ENCODE measurements around the gene SETD1B. TPM values are rescaled to one million over a fixed set of nuclear protein-coding genes. Genes with fewer than 3 reads are reported as not detected.

The SETD1B gene
- total RNA-seq, 1 donor from 2014 or later, result 20.7 TPM

DNA sequence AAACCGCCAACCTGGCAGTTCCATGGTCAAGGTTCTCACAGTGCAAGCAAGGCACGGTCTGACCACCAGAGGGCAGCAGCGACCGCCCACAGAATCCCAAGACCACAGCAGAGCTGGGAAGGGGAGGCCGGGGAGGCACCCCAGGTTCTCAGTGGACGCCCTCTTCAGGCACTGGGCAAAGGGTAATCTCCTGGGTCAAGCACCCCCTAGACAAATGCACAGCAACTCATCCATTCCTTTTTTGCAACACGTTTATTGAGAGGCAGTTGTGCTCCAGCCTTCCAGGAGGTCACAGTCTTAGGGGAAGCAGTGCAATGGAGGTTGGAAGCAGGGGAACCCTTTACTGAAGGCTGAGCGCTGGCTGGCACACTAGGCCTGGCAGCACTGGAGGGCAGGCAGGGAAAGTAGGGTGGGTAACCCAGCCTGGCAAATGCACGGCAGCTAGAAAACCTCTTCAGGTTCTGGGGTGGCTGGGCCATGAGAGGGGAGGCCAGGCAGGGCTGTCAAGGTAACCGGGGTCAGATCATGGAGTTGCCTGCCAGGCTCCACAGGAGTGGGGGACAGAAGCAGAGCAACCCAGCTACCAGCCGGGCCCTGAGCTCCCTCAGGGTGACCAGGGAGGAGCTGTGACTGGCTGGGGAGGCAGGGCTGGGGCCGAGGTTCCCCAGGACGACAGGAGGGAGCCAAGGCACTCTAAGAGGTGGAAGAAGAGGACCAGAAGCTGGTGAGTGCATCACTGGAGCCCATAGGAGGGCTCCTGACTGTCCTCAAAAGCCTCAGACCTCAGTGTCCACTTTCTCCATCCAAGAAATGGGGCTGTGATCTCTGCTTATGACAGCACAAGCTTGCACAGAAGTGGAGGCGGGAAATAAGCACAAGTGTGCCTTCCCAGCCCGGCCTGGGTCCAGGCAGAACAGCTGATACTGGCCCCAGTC, 8.5 kb upstream of the SETD1B start:
- peak; percentile 96 for DNase-seq (ENCODE audit: low spot score)

DNA sequence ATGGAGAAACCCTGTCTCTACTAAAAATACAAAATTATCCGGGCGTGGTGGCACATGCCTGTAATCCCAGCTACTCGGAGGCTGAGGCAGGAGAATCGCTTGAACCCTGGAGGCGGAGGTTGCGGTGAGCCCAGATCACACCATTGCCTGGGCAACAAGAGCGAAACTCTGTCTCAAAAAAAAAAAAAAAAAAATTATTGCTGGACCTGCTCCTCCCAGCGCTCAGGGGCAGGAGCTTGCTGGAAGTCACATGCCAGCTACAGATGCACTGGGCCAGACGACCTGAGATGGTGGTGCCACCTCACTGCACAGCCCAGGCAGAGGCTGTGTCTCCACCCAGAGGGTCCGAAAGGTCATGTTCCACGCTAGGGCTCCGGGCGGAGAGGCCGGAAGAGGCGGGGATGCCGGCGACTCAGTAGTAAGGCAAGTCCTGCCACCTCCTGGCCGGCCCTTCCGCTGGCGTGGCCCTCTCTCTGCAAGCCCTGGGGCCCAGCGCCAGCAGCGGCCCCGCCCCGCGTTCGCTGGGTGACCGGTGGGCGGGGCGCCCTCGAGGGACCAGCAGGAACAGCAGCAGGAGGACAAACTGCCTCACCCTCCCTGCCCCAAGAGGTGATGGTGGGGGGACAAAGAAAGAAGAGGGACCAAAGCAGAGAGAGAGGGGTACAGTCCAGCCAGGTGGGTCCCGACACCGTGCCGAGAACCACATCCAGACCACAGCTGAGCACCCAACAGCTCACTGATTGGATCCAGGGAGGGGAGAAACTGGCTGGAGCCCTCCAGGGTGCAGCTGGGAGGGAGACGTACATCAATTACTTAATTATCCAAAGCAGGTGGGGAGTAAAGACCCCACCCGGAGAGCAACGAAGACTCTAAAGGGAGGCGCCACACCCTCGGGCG, 6.7 kb upstream of the SETD1B start:
- DNase-seq (ENCODE audit: low spot score), result peak; percentile 97

DNA sequence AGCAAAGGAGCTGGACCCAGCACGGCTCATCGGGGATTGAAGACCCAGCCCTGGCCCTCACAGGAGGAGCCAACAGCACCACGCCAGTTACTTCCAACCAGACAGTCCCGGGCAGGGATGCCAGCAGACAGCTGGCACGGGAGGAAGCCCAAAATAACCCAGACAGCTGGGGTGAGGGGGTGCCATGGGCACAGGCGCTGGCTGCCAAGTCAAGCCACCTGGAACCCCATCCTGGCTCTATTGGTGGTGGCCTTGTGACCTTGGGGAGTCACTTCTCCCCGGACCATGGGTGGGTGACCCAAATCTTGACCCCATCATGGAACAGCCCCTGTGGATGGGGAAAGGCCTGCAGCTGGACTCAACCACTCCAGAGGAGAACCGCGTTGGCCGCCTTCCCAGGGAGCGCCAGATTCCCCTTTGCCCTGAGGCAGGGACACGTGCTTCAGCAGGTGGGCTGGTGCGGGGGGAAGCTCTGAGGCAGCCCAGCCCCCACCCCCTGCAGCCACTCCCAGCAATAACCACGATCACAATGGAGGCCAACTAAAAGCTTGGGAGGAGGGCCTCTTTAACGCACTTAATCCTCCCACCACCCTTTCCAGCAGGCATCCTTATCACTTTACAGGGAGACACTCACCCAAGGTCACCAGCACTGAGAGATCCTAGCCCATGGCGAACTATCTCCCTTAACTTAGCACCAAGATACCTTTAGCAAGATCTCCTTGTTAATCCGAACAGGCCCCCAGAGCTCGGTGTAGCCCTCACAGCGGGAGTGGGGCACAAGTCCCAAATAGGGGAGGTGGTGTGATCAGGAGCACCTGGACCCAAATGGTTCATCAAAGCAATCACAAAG, 5.6 kb upstream of the SETD1B start:
- DNase-seq (ENCODE audit: low spot score), result no peak

DNA sequence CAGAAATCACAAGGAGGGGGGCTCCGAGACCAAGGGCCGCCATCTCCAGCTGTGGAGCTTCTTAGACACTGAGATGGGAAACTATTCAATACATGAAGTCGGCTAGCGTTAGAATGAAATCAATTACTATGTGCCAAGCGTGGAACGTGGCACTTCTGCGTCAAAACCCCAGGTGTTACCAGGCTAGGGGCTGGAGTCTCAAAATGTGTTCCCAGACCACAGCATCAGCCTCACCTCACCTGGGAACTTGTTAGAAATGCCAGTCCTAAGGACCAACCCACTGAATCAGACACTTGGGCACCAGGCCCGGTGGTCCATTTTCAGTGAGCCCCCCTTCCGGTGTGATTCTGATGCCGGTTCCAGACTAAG, 5.0 kb upstream of the SETD1B start:
- no peak for DNase-seq (ENCODE audit: low spot score)

DNA sequence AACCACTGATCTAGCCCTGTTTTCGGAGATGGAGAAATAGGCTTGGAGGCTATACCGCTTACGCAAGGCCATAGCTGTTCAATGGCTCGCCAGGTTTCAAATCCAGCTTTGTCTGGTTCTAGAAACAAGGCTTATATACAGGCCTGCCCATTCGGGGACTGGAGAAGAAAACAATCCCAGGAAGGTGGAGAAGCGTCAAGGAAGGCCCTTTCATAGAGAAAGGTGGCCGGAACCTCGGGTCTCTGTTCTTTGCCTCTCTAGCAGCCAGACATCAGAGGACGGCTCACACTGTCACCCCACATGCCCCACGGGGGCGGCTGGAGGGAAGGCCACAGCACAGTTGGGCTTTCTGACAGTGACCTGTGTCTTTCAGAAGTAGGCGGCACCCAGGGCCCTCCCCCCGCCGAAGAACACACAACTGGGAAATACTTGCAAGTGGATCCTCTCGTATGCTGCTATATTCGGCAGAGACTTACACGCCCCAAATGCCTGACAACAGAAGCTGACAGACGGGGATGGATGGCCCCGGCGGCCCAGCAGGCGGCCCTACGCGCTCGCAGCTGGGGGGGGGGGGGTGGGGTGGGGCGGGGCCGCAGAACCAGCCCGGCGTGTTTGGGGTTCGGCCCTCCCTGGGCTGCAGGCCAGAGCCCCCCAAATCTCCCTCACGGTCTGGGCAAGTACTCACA, 4.5 kb upstream of the SETD1B start:
- peak; percentile 91 for DNase-seq (ENCODE audit: low spot score)

DNA sequence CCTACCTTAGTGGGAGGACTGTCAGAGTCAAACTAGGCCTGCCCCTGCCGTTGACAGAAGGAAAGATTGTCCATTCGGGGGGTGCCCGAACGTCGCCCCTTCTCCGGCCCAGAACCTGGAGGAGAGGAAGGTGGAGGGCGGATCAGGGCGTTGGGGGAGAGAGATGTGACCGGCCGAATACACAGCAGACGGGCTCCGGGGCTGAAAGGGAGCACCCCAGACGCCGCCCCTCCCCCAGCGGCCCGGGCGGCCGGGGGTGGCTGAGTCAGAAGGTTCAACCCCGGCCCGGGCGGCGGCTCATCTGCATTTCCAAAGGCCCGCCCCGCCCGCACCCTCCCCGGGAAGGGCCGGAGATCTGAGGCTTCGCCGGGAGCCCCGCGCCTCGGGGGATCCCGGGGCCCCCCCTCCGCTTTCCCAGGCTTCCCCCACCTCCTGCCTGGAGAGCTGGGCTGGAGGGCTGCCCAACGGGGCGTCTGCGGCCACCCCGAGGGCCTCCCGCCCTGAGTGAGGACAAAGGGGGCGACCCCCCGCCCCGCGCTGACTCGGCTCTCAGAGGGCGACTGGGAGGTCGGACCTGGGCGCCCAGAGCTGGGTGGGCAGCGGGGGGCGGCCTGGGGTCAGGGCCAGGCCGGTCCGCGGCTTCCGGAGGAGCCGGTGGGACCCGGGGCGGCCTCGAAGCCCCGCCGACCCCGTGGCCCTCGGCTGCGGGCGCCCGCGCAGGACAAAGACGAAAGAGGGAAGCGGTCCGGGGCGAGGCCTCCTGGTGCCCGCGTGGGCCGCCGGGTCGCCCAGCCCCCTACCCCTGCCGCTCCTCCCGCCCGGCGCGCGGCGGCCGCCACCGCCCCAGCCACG, 3.7 kb upstream of the SETD1B start:
- peak; percentile 97 for DNase-seq (ENCODE audit: low spot score)

DNA sequence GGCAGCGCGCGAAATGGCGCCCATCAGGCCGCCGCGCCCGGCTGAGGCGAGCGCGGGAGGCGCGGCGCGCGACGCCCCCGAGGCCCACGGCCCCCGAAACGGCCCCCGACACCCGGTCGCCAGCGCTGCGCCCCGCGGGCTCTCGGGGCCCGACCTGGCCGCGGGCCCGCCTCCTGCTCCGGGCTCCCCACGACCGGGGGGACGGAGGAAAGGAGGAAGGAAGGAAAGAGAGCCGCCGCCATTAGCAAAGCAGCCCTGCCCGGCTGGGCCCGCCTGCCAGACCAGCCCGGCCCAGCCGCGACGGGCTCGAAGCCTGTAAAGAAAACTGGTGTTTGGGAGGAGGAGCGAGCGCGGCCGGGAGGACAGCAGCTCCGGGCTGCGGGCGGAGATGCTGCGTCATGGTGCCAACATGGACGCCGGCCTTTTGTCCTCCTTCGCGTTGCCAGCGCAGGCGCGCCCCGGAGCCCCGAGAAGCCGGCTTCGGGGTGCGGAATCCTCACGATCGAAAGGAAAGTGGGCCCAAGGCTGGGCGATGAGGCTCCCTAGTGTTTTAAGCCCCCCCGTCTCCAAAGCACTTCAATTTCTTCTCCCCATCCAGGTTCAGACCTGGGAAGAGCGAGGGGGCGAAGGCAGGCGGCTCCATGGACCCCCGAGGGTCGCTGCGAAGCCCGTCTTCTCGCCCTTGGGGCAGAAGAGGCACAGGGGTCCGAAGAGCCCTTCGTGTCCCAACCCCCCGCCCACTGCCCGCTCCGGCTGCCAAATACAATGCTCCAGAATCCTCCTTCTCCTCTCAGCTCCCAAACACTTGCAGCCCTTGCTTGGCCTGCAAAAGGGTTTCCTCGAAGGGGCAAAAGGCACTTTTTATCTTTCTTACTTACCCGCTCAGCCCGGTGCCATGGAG, 2.9 kb upstream of the SETD1B start:
- peak; percentile 89 for DNase-seq (ENCODE audit: low spot score)

DNA sequence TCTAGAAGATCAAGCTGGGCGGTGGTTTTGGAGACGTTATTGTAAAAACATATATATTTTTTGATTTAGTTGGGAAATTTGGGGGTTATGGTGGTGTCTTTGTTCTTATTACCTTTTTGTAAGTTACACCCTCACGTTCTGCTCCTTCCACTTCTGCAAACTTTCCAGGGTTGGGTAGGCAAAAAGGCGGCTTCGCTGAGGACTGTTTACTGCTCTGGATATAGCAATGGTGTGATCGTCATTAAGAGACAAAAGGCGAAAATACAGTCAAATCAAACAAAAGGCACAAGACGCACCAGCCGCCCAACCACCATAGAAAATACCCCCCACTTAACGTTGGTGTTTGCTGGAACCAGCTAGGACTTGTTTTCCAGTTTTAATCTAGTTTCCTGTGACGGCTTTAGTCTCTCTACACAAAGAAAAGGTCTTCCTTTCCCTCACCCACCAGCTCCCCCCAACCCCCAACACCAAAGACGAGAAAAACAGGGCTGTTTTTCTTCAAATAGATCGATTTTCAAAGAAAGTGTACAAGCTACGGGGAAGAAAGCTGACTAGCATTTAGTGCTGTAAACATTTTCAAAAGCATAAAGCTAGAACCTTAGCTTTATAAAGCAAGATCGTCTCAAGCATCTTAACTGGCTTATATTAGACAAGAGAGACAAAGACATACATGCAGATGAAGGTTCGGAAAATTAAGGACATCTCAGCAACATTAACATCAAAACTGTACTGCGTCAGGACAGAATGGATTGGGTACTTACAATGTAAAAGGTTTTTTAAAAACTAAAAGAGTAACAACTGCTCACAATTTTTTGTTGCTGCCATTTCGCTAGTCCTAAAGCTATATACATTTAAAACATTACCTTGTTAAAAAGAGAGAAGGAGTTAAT, 2.0 kb upstream of the SETD1B start:
- DNase-seq (ENCODE audit: low spot score), result no peak

DNA sequence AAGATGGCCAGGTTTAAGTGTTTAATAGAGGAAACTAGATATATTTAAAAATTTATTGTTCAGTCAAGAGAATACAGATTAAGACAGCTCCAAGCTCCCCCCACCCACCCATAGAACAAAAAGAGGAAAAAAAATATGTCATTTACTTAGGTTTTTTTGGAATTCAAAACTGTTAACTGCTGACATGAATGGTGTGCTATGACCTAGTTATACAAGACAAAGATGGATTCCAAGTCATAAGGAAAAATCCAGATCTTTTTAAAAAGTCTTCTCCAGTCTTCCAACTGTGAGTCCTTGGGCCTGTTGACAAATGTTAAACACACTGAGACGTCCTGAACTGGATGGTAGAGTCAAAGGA, 1.3 kb upstream of the SETD1B start:
- no peak for DNase-seq (ENCODE audit: low spot score)

DNA sequence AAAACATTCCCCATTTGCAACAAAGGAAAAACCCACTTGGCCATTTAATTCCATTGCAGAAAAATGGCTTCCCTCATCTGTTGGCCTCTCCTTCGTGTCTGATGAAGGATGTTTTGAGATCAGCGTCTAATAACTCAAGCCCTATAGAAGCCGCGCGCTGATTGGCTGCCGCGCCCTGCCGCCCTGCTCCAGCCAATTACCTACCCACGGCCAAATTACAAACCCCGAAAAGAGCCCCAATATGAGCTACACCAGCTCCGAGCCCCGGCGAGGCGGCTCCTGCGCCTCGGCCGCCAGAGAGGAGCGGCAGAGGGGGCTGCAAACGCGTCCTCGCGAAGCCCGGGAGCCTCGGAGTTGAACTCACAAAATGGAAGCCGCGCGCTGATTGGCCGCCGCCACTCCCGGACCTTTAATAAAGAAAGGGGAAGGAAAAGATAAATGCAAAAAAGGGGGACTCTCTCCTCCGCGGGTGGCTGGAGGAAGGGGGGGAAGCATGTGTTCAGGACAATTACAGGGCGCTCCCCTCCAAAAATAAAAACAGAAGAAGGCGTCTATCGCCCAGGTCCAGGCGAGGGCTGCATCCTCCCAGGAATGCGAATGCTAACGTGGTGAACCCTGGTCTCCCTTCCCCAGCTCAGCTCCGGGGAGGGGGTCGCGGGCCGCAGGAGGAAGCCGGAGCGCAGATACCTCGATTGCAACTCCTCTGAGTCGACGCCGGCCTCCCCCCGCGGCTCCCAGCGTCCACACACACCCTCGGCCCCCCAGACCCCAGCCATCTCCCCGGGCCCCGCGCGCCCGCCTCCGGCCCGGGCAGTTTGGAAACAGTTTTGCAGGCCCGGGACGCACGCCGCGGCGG, 738 bp upstream of the SETD1B start:
- peak; percentile 95 for DNase-seq (ENCODE audit: low spot score)

DNA sequence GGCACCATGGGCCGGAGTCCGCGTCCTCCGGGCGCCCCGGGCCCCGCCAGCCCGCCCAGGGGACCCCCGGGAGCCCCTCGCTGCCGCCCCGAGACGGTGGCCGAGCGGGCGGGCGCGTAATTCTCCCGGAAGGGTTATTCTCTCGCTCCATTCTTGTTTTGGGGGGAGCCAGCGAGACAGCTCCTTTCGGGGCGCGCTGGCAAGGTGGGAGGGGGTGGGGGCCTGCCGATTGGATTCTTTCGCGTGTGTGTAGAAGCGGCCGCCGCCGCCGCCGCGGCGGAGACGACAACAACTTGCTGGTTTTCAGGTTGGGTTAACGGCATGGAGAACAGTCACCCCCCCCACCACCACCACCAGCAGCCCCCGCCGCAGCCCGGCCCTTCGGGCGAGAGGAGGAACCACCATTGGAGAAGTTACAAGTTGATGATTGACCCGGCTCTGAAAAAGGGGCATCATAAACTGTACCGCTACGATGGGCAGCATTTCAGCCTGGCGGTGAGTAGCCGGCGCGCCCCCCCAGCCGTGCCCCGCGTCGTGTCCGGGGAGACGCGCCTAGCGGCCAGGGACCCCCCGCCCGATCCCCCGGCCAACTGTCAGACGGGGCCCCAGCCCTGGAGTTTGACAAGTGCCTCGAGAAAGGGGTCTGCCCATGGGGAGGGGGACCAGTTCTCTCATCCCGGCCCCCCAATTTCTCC, 755 bp downstream of the SETD1B start:
- peak; percentile 92 for DNase-seq (ENCODE audit: low spot score)

DNA sequence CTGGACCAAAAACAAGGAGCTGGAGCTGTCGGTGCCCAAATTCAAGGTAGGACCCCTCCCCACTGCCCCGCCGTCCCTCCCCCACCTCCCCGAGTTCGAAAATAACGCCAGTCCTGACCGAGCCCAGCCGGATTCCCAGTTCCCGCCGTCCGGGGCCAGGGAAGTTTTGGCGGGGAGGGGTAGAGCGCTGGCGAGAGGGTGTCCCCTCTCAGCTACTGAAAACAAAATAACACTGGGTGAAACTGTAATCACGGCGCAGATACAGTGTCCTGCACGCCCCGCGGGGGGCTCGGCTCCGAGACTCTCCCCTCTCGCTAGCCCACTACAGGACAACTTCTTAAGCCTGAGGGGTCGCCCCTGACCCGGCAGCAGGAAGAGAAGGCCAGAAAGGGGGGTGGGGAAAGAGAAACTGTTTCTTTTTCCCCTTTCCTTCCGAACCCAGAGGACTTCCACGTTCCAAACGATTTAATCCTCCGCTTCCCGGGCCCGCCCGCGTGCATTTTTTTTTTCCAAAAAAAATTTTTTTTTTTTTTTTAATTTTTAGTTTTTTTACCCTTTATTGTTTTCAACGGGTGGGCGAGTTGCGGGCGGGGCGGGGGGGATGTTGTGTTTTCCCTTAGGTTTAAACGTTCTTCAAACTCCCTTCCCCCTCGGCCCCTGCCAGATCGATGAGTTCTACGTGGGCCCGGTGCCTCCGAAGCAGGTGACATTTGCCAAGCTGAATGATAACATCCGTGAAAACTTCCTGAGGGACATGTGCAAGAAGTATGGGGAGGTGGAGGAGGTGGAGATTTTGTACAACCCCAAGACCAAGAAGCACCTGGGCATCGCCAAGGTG, 1.6 kb downstream of the SETD1B start:
- DNase-seq (ENCODE audit: low spot score), result no peak

DNA sequence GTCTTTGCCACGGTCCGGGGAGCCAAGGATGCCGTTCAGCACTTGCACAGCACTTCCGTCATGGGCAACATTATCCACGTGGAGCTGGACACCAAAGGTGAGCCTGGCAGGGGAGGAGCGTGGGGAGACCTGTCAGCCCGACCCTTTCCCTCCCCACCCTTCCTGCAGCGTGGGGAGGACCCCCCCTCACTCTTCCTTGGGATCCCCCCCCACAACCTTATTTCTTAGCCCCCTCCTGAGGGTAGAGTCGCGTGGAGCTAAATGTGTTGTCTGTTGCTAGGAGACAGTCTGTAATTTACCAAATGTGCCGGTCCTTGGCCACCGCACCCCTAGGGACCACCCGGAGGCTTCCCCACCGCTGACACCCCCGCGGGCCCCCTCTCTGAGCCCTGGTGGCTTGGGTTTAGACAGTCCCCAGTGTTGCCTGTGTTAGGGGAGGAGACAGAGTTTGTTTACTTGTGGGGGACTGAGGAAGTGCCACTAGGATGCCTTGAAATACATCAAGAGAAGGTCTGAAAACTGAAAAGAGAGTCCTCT, 2.3 kb downstream of the SETD1B start:
- no peak for DNase-seq (ENCODE audit: low spot score)

DNA sequence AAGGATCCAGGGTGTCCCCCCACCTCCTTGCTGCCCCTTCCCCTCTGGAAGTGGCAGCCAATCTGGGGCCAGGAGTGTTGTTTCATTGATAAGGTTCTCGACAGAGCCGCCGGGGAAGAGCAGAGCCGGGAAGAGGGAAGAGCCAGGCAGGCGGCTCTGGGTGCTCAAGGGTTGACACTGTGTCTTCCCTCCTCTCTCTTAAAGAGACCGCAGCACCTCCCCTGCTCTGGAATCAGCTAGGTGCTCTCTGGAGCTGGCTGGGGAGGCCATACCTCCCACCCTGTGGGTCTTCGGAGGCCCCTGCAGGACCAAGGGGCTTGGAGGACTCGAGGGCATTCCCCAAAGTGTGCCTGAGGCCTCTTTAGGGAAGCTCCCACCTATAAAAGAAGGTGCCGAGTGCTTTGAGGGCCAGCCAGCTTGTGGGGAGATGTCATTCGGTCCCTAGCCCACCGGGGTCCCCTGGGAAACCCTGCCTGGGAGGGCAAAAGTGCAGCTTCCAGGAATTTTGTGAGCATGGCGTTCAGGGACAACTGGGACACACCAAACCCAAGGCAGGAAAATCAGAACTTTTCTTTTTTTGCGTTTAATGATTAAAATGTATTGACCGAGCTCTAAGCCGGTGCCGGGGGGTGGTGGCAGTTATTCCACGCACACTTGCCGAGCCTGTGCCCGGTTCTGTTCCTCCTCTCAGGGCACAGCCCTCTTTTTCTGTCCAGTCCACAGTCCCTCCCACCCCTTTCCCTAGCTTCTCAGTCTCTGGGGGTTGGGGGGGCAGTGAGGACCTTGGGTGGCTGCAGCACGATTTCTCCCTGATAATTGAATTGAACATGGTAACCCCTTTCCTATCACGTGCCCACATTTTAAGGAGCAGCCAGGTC, 3.0 kb downstream of the SETD1B start:
- DNase-seq (ENCODE audit: low spot score), result no peak
